ENCODE data around the gene PPP2R5B.

GRCh38 chr11:64892838-64893193 is 31.7 kb upstream of the PPP2R5B start:
- TF ChIP-seq, protein P1, sequence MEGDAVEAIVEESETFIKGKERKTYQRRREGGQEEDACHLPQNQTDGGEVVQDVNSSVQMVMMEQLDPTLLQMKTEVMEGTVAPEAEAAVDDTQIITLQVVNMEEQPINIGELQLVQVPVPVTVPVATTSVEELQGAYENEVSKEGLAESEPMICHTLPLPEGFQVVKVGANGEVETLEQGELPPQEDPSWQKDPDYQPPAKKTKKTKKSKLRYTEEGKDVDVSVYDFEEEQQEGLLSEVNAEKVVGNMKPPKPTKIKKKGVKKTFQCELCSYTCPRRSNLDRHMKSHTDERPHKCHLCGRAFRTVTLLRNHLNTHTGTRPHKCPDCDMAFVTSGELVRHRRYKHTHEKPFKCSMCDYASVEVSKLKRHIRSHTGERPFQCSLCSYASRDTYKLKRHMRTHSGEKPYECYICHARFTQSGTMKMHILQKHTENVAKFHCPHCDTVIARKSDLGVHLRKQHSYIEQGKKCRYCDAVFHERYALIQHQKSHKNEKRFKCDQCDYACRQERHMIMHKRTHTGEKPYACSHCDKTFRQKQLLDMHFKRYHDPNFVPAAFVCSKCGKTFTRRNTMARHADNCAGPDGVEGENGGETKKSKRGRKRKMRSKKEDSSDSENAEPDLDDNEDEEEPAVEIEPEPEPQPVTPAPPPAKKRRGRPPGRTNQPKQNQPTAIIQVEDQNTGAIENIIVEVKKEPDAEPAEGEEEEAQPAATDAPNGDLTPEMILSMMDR (IDR thresholded peaks at IDR 0.05), result no peak
- no peak for TF ChIP-seq TCF7L2 (IDR thresholded peaks at IDR 0.05; ENCODE audit: low read depth, low read length)
- no peak for TF ChIP-seq POLR2AphosphoS5 (IDR thresholded peaks at IDR 0.05; ENCODE audit: low read depth, low read length)
- TF ChIP-seq, protein P2, sequence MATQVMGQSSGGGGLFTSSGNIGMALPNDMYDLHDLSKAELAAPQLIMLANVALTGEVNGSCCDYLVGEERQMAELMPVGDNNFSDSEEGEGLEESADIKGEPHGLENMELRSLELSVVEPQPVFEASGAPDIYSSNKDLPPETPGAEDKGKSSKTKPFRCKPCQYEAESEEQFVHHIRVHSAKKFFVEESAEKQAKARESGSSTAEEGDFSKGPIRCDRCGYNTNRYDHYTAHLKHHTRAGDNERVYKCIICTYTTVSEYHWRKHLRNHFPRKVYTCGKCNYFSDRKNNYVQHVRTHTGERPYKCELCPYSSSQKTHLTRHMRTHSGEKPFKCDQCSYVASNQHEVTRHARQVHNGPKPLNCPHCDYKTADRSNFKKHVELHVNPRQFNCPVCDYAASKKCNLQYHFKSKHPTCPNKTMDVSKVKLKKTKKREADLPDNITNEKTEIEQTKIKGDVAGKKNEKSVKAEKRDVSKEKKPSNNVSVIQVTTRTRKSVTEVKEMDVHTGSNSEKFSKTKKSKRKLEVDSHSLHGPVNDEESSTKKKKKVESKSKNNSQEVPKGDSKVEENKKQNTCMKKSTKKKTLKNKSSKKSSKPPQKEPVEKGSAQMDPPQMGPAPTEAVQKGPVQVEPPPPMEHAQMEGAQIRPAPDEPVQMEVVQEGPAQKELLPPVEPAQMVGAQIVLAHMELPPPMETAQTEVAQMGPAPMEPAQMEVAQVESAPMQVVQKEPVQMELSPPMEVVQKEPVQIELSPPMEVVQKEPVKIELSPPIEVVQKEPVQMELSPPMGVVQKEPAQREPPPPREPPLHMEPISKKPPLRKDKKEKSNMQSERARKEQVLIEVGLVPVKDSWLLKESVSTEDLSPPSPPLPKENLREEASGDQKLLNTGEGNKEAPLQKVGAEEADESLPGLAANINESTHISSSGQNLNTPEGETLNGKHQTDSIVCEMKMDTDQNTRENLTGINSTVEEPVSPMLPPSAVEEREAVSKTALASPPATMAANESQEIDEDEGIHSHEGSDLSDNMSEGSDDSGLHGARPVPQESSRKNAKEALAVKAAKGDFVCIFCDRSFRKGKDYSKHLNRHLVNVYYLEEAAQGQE (IDR thresholded peaks at IDR 0.05; ENCODE audit: insufficient read depth in 1 of 2, low read depth in 2 of 2, low read length in 1 of 2), result no peak
- TF ChIP-seq SIN3A (IDR thresholded peaks at IDR 0.05; ENCODE audit: borderline replicate concordance, insufficient read depth, low read depth, low read length), result no peak

Measured in Panc1 (cell line).